HCT116 (cell line): ENCODE data around the gene COL4A1. TPM values are rescaled to one million over a fixed set of nuclear protein-coding genes. Genes with fewer than 3 reads are reported as not detected.

Source experiments
- ATAC-seq: fragments of 200-7000 bp; cut with Tn5 transposase; 2 replicates; pipeline ENCODE4 v1.9.1; 2020; ENCODE audit warnings: mild to moderate bottlenecking, moderate library complexity
- BruUV-seq: library from RNA; stranded (reverse); fragments of 400-500 nt; replicated peaks from 2 replicates; lab custom pipeline; 2021; lab: Mats Ljungman, UMichigan
- CTCF ChIA-PET: fragments of 300-600 bp; sonication (Branson Sonifier 250); formaldehyde crosslinking; loops from one replicate; lab custom pipeline; 2021; ENCODE audit warnings: antibody characterized with exemption; lab: Charles Lee
- POLR2A ChIA-PET: fragments of 300-600, 350-600 bp; sonication (Branson Sonifier 250); formaldehyde crosslinking; loops from one replicate; lab custom pipeline; 2021; ENCODE audit warnings: antibody characterized with exemption; lab: Charles Lee
- RAD21 ChIA-PET, 2 experiments: fragments of 300-600 bp; sonication (Branson Sonifier 250); formaldehyde crosslinking; loops; one replicate each; lab custom pipeline; 2023; ENCODE audit warnings: low total read pairs in 2 of 2; ENCODE audit not compliant: uncharacterized antibody in 2 of 2, unreplicated experiment in 2 of 2, low non-redundant PET in 1 of 2; lab: Charles Lee
- DNase-seq: peaks from one replicate; pipeline ENCODE4 v3.0.0-alpha.2; 2010; ENCODE audit warnings: low read depth, low spot score
- H2AFZ ChIP-seq: fragments of 200-600 bp; shearing (Covaris generic), sonication (generic); 2 replicates; pipeline ENCODE4 v1.6.1; 2017; ENCODE audit warnings: low read depth, mixed run types, mixed read lengths, antibody characterized with exemption, low read length; ENCODE audit not compliant: poor library complexity, severe bottlenecking
- H3K27ac ChIP-seq: 2 replicates; pipeline ENCODE4 v1.5.1; 2012; ENCODE audit warnings: low read depth, low read length
- H3K27me3 ChIP-seq: fragments of 200-600 bp; sonication (generic); 2 replicates; pipeline ENCODE4 v1.6.1; 2016; ENCODE audit warnings: mixed run types, low read length, mixed read lengths; ENCODE audit not compliant: insufficient read depth
- H3K36me3 ChIP-seq, 2 experiments: fragments of 200-500 bp in 1 of 2; fragments of 200-600 bp in 1 of 2; sonication (Bioruptor generic) in 1 of 2; sonication (generic) in 1 of 2; 2 replicates each; pipeline versions ENCODE4 v1.5.1 to v1.6.1; 2014 to 2016; ENCODE audit warnings: low read length in 2 of 2, inconsistent platforms in 1 of 2, mixed read lengths in 1 of 2, mixed run types in 1 of 2; ENCODE audit not compliant: insufficient read depth in 2 of 2, control insufficient read depth in 1 of 2
- H3K4me1 ChIP-seq, 2 experiments: fragments of 200-600 bp in 1 of 2; sonication (generic) in 1 of 2; 2 replicates each; pipeline versions ENCODE4 v1.5.1 to v1.6.1; 2012 to 2017; ENCODE audit warnings: low read length in 2 of 2, inconsistent platforms in 1 of 2, mild to moderate bottlenecking in 1 of 2, mixed read lengths in 1 of 2, mixed run types in 1 of 2, moderate library complexity in 1 of 2; ENCODE audit not compliant: insufficient read depth in 2 of 2, control insufficient read depth in 1 of 2
- H3K4me2 ChIP-seq: fragments of 200-600 bp; sonication (generic); 2 replicates; pipeline ENCODE4 v1.6.1; 2017; ENCODE audit warnings: mixed run types, low read length, mixed read lengths
- H3K4me3 ChIP-seq, 2 experiments: fragments of 200-600 bp in 1 of 2; sonication (generic) in 1 of 2; replicated peaks in 1 of 2; 2 replicates each; pipeline ENCODE4 v1.5.1; 2011 to 2016; ENCODE audit warnings: low read length in 2 of 2, control low read depth in 1 of 2, low read depth in 1 of 2, mild to moderate bottlenecking in 1 of 2, mixed read lengths in 1 of 2, mixed run types in 1 of 2
- H3K79me2 ChIP-seq: fragments of 200-600 bp; sonication (generic); 2 replicates; pipeline ENCODE4 v1.6.1; 2017; ENCODE audit warnings: mild to moderate bottlenecking, mixed run types, low read length, moderate library complexity, mixed read lengths; ENCODE audit not compliant: insufficient read depth
- H3K9ac ChIP-seq: fragments of 200-600 bp; sonication (generic); 2 replicates; pipeline ENCODE4 v1.6.1; 2016; ENCODE audit warnings: low read length, mixed read lengths
- H3K9me2 ChIP-seq: fragments of 200-600 bp; sonication (generic), shearing (Covaris generic); 2 replicates; pipeline ENCODE4 v1.6.1; 2017; ENCODE audit warnings: mixed run types, mild to moderate bottlenecking, moderate library complexity; ENCODE audit not compliant: insufficient read depth
- H3K9me3 ChIP-seq, 2 experiments: fragments of 200-500 bp in 1 of 2; fragments of 200-600 bp in 1 of 2; sonication (Bioruptor generic) in 1 of 2; sonication (generic) in 1 of 2; 2 replicates each; pipeline ENCODE4 v1.6.1; 2014 to 2017; ENCODE audit warnings: low read length in 2 of 2, mixed read lengths in 2 of 2, inconsistent platforms in 1 of 2, low read depth in 1 of 2, mild to moderate bottlenecking in 1 of 2, mixed run types in 1 of 2, moderate library complexity in 1 of 2; ENCODE audit not compliant: control insufficient read depth in 1 of 2, insufficient read depth in 1 of 2
- H4K20me1 ChIP-seq: fragments of 200-600 bp; sonication (generic), shearing (Covaris generic); 2 replicates; pipeline ENCODE4 v1.6.1; 2017; ENCODE audit warnings: mixed run types, mild to moderate bottlenecking, moderate library complexity; ENCODE audit not compliant: insufficient read depth
- EZH2phosphoT487 ChIP-seq: fragments of 200-600 bp; IDR thresholded peaks from 2 replicates; pipeline ENCODE4 v1.6.1; 2018; ENCODE audit warnings: antibody characterized with exemption, borderline replicate concordance
- POLR2AphosphoS5 ChIP-seq: IDR thresholded peaks from 2 replicates; pipeline ENCODE4 v1.6.1; 2011; ENCODE audit warnings: mild to moderate bottlenecking, low read depth, low read length, moderate library complexity
- SRF ChIP-seq: IDR thresholded peaks from 2 replicates; pipeline ENCODE4 v1.6.1; 2012; ENCODE audit warnings: low read depth
- TCF7L2 ChIP-seq: IDR thresholded peaks from 2 replicates; pipeline ENCODE4 v1.7.0; 2011; ENCODE audit warnings: borderline replicate concordance, inconsistent platforms; ENCODE audit not compliant: insufficient read depth, insufficient read length; ENCODE audit errors: extremely low read depth
- ZBTB33 ChIP-seq: IDR thresholded peaks from 2 replicates; pipeline ENCODE4 v1.6.1; 2011; ENCODE audit warnings: mild to moderate bottlenecking, low read length, moderate library complexity; ENCODE audit not compliant: insufficient replicate concordance; ENCODE audit errors: extremely low read depth
- ZFX ChIP-seq: fragments of 450-650 bp; IDR thresholded peaks from 2 replicates; pipeline ENCODE4 v1.6.1; 2017
- ZNF274 ChIP-seq: fragments of 200-500 bp; sonication (Bioruptor generic); IDR thresholded peaks from 2 replicates; pipeline ENCODE4 v1.6.1; 2014; ENCODE audit warnings: mild to moderate bottlenecking, low read depth, low read length, inconsistent platforms
- intact Hi-C: fragments of 100-400 bp; cut with micrococcal nuclease; formaldehyde crosslinking; loops from 2 replicates; pipeline ENCODE4 v1.10.0; 2022
- total RNA-seq: library from RNA; stranded (reverse); gene quantifications from one replicate; pipeline ENCODE4 v1.2.1, GENCODE V29; 2021; ENCODE audit not compliant: unreplicated experiment
- TF ChIP-seq, protein P1 (sequence below), 3 experiments: fragments of 200-600 bp in 1 of 3; sonication (generic) in 1 of 3; IDR thresholded peaks in 2 of 3; conservative IDR thresholded peaks in 1 of 3; 2 replicates each; pipeline ENCODE4 v1.5.1; 2012 to 2017; ENCODE audit warnings: low read depth in 2 of 3, low read length in 2 of 3, antibody characterized with exemption in 1 of 3, borderline replicate concordance in 1 of 3, control low read depth in 1 of 3, mild to moderate bottlenecking in 1 of 3, mixed read lengths in 1 of 3, mixed run types in 1 of 3, moderate library complexity in 1 of 3; ENCODE audit not compliant: insufficient read depth in 1 of 3

Gene COL4A1
- total RNA-seq, 1 experiment from 2014 or later: 0.57 TPM

- RAD21 ChIA-PET: no interaction called here
- no peak for ATAC-seq
- Histone ChIP-seq H3K27me3 (no peaks in the 10 kb centered on the region), H3K4me2 (no peak overlapping the region), H3K79me2 (no peaks in the 10 kb centered on the region), H2AFZ (no peak overlapping the region), H3K27ac (no peak overlapping the region), H3K4me1 (peaks cover 0 to 6% of the 10 kb centered on the region in 2 experiments; a peak in 1 of 4 replicates), H3K9ac (no peak overlapping the region), H4K20me1 (no peaks in the 10 kb centered on the region), H3K9me3 (no peaks in the 10 kb centered on the region), H3K36me3 (no peaks in the 10 kb centered on the region), H3K4me3 (no peak overlapping the region), H3K9me2 (no peaks in the 10 kb centered on the region)
- POLR2A ChIA-PET: no interaction called here
- no TSS peak for BruUV-seq
- CTCF ChIA-PET: no interaction called here
- intact Hi-C loops: no loop called here
- TF ChIP-seq, protein P1, sequence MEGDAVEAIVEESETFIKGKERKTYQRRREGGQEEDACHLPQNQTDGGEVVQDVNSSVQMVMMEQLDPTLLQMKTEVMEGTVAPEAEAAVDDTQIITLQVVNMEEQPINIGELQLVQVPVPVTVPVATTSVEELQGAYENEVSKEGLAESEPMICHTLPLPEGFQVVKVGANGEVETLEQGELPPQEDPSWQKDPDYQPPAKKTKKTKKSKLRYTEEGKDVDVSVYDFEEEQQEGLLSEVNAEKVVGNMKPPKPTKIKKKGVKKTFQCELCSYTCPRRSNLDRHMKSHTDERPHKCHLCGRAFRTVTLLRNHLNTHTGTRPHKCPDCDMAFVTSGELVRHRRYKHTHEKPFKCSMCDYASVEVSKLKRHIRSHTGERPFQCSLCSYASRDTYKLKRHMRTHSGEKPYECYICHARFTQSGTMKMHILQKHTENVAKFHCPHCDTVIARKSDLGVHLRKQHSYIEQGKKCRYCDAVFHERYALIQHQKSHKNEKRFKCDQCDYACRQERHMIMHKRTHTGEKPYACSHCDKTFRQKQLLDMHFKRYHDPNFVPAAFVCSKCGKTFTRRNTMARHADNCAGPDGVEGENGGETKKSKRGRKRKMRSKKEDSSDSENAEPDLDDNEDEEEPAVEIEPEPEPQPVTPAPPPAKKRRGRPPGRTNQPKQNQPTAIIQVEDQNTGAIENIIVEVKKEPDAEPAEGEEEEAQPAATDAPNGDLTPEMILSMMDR (IDR thresholded peaks at IDR 0.05 in 2 of 3, conservative IDR thresholded peaks at IDR 0.05 in 1 of 3; ENCODE audit: borderline replicate concordance in 1 of 3, insufficient read depth in 1 of 3, low read depth in 2 of 3, low read length in 2 of 3): no peak
- TF ChIP-seq TCF7L2 (no peak), SRF (no peak), ZBTB33 (no peak), ZFX (no peak), EZH2phosphoT487 (no peak), ZNF274 (no peak), POLR2AphosphoS5 (no peak)
- DNase-seq: no peak
These were observed 96.4 kb downstream of the COL4A1 start for GRCh38 chr13:110210604-110210985.
